HG02798 (cell line): ENCODE data around the gene RNU1-2.
"Not testable (repeated sequence)": the region's sequence is repeated elsewhere in the genome, so short reads cannot be mapped to it uniquely, and the experiment has no call there.

Source experiments
- ATAC-seq: cut with Tn5 transposase; IDR thresholded peaks from one replicate; pipeline ENCODE4 v1.9.1; 2021; ENCODE audit warnings: mild to moderate bottlenecking; ENCODE audit not compliant: unreplicated experiment, poor library complexity

RNU1-2 gene

DNA sequence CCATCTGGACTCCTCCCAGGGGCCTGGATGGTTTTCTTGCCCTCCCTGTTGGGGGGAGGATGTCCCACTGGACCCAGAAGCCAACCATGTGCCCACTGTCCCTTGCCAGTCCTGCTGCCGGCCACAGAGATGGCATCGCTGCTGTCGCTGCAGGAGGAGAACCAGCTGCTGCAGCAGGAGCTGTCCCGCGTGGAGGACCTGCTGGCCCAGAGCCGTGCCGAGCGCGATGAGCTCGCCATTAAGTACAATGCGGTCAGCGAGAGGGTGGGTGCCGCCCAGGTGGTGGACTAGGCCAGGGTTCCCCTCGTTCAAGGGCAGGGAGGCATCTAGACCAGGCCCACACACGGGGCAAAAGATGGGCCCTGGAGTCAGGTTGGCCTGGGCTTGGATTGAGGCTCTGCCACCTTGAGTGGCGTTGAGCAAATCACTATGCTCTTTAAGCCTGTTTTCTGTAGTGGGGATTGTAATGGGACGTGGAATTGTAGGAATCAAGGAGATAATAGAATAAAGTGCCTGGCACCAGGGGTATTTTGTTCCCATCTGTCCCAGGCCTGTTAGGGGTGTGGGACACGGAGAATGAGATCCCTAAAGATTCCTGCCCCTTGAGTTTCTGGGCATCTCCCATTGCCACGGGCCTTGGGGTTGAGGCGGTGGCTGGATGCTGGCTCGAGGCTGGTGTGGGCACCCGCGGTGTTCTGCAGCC, 28.6 kb downstream of the RNU1-2 start:
- no peak for ATAC-seq

DNA sequence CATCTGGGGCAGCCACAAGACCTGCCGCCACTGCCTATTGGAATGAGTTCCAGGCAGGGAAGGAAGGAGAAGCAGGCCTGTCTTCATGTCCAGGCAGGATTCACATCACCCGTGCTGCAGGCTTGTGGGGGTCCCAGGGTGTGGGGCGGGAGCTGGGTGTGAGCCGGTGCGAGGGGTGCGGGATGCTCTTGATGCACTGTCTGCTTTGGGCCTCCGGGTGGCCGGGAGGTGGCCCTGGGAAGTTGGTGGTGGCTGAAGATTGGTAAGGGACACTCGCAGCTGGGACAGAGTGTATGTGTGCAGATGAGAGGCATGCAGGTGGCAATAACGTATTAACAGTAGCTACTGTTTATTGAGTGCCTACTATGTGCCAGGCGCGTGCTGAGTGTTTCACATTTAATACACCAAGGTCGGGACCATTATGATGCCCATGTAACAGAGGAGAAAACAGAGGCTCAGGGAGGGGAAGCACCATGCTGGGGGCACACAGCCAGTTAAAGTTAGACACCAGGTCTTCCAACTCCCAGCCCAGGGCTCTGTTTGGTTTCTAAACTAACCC, 29.2 kb downstream of the RNU1-2 start:
- no peak for ATAC-seq

DNA sequence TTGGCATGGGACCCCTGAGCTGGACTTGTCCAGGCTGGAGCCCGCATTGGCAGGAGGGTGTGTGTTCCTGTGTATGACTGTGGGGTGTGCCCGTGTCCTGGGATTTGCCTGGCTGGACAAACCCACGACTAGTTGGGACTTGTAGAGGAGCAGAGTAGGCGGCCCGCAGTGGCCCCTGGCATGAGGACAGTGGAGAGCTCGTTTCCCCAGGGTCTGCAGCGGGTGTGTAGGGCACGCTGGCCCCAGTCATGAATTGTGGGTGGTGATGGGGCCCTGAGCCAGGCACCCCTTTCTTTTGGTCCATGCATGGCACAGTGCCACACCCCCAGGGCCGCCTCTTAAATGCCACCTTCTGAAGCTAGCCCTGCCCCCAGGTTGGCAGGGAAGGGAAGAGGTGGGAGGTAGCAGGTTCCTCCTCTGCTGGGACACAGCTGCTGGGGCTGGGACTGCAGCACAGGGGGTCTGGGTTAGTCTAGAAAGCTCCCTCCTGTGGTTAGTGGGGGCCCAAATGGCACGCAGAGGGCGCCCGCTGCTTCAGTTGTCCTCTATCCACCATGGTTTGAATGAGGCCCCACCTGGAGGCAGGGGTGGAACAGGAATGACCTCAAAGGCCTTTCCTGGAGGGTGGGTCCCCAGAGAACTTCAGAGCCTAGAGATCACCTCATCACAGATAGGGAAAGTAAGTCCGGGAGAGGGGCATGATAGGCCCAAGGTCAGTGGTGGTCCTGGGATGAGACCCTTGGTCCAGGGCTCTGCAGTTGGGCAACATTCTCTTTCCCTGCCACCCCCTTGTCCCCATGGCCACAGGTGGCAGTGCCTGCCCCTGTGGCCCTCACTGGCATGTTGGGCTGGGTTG, 30.1 kb downstream of the RNU1-2 start:
- ATAC-seq = no peak

DNA sequence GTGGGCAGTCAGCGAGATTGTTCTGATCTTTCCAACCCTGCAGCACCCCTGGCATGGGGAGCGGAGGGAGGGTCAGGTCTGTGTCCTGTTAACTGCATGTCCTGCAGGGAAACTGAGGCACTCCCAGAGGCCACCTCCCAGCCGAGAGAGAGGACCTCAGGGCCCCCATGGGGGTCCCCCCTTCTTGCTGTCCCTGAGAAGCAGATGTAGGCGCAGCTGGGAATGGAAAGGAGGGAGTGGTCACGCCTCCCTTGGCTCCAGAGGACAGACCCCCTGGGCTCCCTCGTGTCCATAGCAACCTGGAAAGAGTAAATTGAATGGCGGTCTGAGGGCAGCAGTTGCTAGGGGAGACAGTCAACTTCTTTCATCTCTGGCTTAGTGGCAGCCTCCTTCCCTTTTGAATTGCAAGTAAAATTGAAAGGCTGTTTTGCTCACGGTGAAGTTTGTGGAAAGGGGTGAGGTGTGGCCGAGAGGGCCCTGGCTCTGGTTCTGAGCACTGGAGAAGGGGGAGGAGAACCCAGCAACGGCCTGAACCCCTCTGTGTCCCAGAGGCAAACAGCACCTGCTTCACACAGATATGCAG, 30.8 kb downstream of the RNU1-2 start:
- ATAC-seq = no peak

DNA sequence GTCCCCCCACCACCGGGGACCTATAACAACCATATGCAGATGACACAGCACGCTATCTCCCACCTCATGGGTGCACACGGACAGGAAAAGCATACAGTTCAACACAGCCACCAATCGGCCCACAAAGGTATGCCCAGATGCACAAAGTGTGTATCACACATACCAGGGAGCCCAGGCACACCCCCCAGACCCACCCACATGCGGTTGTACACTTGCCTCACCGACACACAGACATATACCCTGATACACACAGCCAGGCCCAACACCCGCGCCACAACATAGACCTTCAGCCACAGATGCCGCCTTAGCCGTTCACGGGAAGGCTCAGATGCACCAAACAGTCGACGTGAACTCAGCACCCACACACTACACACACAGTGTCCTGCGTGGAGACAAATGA, 31.5 kb downstream of the RNU1-2 start:
- no peak for ATAC-seq

DNA sequence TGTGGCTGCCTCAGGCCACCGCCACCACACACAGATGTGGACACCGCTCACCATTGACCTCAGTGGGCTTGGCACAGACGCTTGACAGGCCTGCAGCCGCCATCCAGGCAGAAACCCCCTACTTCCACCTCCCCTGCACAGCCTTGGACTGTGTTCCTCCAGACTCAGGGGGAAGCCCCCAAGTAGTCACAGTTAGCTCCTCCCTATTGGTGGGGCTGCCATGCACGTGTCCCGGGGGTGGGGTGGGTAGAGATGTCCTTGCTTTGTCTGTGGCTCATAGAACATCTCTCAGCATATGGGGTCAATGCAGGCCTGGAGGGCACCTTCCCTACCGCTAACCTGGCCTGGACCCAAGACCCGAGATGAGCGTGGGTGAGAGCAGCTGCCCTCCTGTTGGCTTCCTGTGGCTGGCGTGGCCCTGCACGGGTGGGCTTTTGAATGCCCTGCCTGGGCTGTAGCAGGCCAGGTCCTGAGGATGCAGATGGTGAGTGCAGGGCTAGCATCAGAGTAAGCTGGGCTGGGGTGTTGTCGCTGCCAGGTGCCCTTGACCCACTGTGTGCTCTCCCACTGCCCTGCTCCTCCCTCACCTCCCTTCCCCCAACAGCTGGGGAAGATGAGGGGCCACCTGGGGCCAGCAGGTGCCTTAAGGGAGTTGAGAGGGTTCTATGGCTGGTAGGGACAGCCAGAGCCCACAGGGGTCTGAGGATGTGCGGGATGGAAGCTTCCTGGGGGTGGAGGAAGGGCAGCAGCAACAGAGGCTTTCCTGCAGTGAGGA, 32.1 kb downstream of the RNU1-2 start:
- no peak for ATAC-seq

DNA sequence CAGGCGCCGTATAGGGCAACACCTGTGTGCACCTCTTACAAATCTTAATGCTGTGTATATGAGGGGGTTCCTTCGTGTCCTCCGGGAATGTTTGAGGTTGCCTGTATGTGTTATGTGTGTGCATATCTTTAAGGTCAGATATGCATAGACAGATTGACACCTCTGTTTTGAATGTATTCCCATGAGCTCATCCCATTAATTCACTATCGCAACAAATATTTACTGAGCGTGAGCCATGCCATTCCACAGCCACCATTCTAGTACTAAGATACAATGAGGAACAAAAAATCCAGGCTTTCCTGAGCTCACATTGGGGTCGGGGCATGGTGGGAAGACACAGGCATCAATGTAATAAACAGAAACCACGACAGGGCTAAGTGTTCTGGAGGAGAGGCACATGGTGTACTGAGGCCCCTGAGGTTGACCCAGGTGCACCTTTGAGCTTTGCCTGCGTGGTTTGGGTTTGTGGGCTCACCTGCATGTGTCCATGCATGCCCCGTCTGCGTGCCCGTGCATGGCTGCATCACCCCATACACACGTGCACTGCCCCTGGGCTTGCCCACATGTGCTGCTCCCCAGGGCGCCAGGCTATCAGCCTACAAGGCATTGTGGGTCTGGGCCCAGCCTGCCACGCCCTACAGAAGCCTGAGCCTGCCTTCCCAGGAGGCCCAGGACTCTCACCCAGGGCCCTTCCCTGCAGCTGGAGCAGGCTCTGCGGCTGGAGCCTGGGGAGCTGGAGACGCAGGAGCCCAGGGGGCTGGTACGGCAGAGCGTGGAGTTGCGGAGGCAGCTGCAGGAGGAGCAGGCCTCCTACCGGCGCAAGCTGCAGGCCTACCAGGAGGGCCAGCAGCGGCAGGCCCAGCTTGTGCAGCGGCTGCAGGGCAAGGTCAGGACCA, 33.6 kb downstream of the RNU1-2 start:
- not testable (repeated sequence) for ATAC-seq

DNA sequence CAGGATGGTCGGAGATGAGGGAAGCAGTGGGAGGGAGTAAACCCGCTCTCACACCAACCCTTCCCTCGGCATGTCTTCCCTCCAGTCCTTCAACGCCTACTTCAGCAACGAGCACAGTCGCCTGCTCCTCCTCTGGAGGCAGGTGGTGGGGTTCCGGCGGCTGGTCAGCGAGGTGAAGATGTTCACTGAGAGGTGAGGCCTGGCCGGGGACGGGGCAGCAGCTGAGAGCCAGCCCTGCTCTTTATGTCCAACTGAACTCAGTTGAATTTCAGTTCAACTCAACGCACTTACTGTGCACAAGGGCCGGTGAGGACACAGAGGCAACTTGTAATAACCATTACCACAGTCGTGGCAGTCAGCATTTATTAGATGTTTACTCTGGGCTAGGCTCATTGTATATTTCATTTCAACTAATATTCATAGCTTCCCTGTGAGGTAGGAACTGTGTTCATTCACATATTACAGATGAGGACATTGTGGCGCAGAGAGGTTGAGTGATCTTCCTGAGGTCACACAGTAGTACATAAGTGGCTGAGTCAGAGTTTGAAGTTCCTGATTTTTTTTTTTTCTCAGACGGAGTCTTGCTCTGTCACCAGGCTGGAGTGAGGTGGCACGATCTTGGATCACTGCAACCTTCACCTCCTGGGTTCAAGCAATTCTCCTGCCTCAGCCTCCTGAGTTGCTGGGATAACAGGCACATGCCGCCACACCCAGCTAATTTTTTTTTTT, 35.6 kb downstream of the RNU1-2 start:
- ATAC-seq = not testable (repeated sequence)

DNA sequence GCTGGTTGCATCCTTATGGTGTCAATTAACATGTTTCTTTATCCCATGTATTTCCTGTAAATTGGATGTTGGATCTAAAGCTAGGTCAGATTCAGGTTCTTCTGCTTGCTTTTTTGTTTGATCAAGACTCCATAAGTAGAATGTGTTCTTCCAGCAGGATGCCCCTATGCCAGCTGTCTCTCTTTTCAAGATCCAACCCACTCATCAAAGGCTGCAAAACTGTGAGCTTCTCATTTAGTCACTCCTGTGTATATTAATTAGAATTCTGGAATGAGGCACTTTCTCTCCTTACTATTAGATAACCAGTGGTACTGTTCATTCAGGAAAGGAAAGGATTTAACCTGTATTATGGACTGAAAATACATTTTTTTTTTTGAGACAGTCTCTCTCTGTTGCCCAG, 38.2 kb downstream of the RNU1-2 start:
- ATAC-seq = not testable (repeated sequence)

DNA sequence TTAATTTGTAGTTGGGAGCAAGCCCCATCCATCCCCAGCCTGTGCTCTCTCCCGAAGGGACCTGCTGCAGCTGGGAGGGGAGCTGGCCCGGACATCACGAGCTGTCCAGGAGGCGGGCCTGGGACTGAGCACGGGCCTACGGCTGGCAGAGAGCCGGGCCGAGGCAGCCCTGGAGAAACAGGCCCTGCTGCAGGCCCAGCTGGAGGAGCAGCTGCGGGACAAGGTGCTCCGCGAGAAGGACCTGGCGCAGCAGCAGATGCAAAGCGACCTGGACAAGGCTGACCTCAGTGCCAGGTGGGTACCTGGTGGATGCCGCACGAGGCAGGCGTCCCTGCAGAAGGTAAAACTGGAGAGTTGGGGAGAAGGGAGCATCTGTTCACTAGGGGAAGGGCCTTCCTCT, 40.8 kb downstream of the RNU1-2 start:
- not testable (repeated sequence) for ATAC-seq

DNA sequence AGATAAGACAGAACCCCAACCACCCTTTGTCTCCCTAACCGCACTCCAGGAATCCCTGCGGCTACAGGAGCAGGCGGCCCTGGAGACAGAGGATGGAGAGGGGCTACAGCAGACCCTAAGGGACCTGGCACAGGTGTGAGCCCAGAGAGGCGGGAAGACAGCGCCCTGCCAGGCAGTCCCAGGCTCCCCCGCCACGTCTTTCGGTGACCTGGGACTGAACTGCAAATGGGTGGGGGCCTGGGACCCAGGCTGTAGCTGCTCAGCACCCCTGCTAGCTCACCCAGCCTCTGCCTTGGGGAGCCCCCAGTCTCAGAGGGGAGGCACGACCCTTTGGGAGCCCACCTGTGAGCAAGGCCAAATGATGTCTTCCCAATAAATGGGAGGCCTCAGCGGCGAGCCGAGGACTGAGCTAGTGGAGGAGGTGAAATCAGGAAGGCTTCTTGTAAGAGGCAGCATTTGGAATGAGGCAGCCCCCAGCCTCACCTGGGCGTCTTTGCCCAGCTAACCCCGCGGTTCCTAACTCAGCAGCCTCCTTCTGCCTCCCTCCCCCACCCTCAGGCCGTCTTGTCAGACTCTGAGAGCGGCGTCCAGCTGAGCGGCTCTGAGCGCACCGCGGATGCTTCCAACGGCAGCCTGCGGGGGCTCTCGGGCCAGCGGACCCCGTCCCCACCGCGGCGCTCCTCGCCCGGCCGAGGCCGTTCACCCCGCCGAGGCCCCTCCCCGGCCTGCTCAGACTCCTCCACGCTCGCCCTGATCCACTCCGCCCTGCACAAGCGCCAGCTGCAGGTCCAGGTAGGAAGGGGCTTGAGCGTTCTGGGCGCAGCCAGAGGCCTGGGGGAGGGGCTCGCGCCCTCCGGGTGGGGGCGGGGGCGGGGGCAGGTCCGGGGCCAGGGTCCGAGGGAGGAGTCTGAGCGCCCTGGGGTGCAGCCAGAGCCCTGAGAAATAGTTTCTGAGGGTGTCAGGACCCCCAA, 42.9 kb downstream of the RNU1-2 start:
- ATAC-seq = no peak

DNA sequence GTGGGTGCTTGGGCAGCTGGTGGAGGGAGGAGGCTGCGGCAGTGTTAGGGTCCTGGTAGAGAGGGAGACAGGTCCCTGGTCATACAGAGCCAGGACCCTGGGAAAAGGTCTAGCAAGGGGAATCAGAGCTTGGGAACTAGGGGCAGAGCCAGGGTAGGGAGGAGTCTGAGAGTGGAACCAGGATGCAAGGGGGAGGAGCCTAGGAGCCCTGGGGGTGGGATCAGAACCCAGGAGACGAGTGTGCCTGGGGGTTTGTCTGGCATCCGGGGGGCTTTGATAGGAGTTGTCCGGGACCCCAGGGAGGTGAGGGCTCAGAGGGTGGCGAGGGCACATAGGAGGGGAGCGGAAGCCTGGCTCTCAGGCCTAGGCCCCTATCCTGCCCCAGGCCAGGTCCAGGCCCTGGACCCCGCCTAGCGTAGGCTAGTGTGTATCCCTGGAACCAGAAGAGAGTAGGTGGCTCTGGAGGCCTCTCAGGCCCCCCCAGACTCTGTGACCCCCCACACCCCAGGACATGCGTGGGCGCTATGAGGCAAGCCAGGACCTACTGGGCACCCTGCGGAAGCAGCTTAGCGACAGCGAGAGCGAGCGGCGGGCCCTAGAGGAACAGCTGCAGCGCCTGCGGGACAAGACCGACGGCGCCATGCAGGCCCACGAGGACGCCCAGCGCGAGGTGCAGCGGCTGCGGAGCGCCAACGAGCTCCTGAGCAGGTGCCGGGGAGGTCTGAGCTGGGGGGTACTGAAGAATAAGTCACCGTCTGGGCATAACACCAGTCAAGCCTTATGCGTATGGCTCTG, 43.8 kb downstream of the RNU1-2 start:
- not testable (repeated sequence) for ATAC-seq

DNA sequence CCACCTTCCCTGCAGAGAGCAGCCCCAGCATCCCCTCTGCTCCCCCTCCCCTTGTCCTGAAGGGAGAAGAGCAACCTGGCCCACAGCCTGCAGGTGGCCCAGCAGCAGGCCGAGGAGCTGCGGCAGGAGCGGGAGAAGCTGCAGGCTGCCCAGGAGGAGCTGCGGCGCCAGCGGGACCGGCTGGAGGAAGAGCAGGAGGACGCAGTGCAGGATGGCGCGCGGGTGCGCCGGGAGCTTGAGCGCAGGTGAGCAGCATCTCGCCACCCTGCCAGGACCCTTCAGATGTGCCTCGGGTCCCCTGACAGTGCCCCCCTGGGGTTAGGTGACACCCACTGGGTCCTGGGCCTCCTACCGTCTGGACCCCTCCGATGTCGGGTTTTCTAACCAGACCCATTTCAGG, 48.3 kb downstream of the RNU1-2 start:
- no peak for ATAC-seq

DNA sequence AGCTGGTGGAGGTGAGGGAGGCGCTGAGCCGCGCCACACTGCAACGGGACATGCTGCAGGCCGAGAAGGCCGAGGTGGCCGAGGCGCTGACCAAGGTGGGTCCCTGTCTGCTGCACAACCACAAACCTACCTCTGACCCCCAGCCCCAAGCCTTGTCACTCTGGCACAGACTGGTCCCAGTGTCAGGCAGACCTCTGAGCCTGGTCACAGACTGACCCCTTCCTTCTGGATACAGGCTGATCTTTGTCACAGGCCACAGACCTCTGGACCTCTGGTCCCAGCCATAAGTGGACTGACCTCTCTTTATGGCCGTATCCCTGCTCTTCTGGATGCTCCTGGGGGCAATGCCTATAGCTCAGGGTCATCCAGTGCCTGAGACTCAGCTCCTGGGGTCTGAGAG, 49.7 kb downstream of the RNU1-2 start:
- not testable (repeated sequence) for ATAC-seq
